GM19468 (cell line): ENCODE data around the gene SLC9A5.

Experiments used
- ATAC-seq: cut with Tn5 transposase; IDR thresholded peaks from one replicate; pipeline ENCODE4 v1.9.1; 2021; ENCODE audit warnings: mild to moderate bottlenecking, moderate library complexity, moderate number of reproducible peaks; ENCODE audit not compliant: unreplicated experiment; ENCODE audit errors: extremely low read depth

The SLC9A5 gene, protein sequence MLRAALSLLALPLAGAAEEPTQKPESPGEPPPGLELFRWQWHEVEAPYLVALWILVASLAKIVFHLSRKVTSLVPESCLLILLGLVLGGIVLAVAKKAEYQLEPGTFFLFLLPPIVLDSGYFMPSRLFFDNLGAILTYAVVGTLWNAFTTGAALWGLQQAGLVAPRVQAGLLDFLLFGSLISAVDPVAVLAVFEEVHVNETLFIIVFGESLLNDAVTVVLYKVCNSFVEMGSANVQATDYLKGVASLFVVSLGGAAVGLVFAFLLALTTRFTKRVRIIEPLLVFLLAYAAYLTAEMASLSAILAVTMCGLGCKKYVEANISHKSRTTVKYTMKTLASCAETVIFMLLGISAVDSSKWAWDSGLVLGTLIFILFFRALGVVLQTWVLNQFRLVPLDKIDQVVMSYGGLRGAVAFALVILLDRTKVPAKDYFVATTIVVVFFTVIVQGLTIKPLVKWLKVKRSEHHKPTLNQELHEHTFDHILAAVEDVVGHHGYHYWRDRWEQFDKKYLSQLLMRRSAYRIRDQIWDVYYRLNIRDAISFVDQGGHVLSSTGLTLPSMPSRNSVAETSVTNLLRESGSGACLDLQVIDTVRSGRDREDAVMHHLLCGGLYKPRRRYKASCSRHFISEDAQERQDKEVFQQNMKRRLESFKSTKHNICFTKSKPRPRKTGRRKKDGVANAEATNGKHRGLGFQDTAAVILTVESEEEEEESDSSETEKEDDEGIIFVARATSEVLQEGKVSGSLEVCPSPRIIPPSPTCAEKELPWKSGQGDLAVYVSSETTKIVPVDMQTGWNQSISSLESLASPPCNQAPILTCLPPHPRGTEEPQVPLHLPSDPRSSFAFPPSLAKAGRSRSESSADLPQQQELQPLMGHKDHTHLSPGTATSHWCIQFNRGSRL

GRCh38 chr16:67248401-67249177 is at the start of gene SLC9A5:
Gene SLC9A5, plus strand, starts transcription at chr16:67248979. Its CDS starts 36 bp downstream, at chr16:67249015.
- no peak for ATAC-seq

DNA sequence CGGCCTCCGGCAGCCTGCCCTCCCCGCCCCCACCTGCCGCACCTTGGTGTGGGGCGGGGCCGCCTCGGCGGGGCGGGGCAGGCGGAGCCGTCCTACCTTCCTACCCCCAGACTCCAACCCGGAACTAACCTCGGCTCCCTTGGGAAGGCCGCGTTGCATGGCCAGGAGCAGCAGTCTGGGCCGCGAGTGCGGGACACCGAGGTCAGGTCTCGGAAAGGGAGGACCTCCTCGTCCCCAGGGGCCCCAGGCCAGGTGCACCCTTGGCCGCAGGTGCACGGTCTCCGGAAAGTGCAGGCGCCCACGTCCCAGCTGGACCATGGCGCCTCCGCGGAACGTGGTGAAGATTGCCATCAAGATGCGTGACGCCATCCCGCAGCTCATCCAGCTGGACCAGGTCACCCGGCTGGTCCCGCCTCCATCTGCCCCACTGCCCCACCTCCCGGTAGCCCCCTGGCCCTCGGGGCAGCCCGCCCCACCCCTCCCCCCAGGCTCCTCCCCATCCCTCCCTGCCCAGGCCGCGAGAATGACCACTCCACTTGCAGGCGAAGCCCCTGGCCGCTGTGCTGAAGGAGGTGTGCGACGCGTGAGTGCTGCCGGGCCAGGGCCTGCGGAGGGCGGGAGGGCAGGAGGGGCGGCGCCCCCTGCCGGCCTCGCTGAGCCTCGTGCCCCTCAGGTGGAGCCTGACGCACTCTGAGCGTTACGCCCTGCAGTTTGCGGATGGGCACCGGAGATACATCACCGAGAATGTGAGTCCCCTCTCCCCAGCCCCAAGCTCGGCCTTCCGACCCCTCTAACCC is 49.6 kb upstream of the SLC9A5 start, which contains the start of gene ELMO3:
TSS of gene ELMO3 (plus strand) at position 121 of the 797 bp plus-strand sequence. CDS start at position 317, 196 bp downstream.
- ATAC-seq = no peak

DNA sequence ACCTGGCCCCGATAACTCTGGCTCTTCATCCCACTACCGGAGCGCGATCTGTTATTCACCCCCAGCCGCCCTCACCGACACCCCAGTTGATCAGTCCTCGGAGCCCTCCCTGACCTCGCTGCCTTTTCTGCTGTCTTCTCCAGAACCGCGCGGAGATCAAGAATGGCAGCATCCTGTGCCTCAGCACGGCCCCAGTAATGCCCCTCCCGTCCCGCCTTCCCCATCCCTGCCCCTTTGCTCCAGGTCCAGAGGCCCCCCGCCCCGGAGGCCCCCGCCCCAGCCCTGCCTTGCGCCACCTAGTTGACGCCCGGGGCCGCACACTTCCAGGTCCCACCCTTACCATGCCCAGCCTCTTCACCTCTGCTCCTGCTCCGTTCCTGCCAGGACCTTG is 49.0 kb upstream of the SLC9A5 start:
- no peak for ATAC-seq

DNA sequence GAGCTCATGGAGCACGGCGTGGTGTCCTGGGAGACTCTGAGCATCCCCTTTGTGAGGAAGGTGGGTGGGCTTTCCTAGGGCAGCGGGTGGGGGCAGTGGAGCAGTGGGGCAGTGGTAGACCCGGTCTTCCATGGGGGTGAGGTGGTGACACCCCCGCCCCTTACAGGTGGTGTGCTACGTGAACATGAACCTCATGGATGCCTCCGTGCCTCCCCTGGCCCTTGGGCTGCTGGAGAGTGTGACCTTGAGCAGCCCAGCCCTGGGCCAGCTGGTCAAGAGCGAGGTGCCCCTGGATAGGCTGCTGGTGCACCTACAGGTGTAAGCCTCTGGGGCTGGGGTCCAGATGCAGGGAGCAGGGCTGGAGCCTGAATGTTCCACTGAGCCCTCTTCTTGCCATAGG is 48.3 kb upstream of the SLC9A5 start:
- ATAC-seq = no peak

DNA sequence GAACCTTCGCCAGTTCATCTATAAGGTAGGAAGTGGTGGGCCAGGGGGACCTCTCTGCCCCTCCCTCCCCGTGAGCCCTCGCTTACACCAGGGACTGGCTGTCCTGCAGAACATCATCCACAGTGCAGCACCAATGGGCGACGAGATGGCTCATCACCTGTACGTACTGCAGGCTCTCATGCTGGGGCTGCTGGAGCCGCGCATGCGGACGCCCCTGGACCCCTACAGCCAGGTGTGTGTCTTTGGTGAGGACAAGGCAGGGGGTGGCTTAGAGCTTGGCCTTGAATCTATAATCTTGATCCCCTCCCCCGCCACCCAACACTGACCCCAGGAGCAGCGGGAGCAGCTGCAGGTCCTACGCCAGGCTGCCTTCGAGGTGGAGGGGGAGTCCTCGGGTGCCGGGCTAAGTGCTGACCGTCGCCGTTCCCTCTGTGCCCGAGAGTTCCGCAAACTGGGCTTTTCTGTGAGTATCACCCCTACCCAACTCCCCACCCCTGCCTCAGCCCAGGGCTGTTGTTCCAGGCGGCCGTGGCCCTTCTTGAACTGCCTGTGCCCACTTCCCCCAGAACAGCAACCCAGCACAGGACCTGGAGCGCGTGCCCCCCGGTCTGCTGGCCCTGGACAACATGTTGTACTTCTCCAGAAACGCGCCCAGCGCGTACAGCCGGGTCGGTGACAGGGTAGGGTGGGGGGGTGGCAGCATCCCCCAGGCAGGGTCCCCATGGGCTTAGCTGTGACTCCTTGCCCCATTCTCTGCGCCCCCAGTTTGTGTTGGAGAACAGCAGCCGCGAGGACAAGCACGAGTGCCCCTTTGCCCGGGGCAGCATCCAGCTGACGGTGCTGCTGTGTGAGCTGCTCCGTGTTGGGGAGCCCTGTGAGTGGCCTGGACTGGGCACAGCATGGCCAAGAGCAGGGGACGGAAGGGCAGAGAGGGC is 47.1 kb upstream of the SLC9A5 start:
- ATAC-seq = no peak

DNA sequence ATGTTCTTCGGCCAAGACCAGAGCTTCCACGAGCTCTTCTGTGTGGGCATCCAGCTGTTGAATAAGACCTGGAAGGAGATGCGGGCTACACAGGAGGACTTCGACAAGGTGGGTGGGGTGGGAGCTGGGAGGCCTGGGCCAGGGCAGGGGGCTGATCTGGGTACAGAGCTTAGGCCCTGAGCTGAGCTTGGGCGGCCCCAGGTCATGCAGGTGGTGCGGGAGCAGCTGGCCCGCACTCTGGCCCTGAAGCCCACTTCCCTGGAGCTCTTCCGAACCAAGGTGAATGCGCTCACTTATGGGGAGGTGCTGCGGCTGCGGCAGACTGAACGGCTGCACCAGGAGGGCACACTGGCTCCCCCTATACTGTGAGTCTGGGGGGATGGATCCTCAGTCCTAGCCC is 46.4 kb upstream of the SLC9A5 start:
- no peak for ATAC-seq

DNA sequence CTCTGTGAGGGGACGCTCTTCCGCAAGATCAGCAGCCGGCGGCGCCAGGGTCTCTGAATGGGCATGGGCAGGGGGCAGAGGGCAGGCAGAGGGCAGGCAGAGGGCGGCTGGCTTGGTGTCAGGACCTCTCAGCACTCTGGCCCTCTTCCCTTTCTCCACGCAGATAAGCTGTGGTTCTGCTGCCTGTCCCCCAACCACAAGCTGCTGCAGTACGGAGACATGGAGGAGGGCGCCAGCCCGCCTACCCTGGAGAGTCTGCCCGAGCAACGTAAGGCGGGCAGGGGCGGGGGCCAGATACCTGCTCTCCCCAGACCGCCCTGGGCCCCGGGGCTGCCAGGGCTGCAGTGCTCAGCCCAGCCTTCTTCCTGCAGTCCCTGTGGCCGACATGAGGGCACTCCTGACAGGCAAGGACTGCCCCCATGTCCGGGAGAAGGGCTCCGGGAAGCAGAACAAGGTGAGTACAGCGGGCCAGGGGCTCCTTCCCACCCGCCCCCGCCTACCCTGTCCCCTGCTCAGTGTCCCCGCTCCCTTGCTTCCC is 45.8 kb upstream of the SLC9A5 start:
- ATAC-seq = no peak

- ATAC-seq = no peak
These were observed 44.7 kb upstream of the SLC9A5 start for GRCh38 chr16:67204076-67204475.

GRCh38 chr16:67206129-67206837 is 42.5 kb upstream of the SLC9A5 start:
- ATAC-seq = no peak

GRCh38 chr16:67206838-67207248 is 41.9 kb upstream of the SLC9A5 start:
- ATAC-seq = no peak

DNA sequence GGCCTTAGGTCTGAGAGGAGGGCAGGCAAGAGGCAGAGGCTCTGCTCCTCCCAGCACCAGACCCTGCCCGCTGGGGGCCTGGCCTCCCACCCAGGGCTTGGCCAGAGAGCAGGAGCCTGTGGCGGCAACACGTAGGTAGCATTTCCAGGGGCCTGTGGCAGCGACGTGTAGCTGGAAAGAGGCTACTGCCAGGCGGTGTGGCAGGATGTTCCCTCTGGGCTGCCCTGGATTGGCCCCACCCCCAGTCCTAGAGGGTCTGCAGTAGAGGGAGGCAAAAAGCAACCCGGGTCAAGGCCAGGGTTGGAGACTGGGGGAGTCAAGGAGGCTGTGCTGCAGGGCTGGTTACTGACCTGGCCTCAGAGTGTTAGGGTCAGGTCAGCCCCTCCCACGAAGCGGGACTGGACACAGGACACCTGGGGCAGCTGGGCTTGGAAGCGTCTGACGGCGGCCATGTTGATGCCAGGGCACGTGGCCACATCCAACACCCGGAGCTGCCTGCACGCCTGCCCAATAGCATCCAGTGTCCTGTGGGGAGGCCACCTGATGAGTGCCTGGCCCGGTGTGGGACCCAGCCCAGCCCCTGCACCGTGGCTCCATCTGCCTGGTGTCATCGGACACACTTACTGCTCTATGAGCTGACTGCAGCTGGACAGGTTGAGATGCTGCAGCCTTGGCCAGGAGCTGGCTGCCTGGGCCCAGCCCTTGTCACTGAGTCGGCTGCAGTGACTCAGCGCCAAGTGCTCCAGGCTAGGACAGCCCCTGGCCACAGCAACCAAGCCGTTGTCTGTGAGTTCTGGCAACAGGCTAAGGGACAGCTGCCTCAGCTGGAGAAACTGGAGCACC is 41.3 kb upstream of the SLC9A5 start:
- no peak for ATAC-seq

- ATAC-seq = no peak
These were observed 40.5 kb upstream of the SLC9A5 start for GRCh38 chr16:67208154-67208896.

DNA sequence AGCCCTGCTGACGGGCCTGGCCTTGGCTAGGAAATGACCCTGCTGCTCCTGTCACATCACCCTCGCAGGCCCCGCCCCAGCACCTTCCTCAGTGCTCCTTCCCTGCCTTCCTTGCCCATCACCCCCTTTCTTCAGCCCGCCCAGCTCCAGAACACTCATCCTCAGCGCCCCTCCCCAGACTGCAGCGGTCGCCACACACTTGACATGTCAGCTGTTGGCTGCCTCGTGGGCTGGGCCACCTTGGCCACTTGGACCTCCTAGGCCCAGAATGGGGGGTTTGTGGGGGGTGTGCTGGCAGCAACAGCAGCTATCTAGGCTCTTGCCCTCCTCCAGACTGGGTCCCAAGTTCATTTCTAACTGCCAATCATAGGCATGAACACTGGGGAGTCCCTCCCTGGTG is 39.2 kb upstream of the SLC9A5 start:
- no peak for ATAC-seq

DNA sequence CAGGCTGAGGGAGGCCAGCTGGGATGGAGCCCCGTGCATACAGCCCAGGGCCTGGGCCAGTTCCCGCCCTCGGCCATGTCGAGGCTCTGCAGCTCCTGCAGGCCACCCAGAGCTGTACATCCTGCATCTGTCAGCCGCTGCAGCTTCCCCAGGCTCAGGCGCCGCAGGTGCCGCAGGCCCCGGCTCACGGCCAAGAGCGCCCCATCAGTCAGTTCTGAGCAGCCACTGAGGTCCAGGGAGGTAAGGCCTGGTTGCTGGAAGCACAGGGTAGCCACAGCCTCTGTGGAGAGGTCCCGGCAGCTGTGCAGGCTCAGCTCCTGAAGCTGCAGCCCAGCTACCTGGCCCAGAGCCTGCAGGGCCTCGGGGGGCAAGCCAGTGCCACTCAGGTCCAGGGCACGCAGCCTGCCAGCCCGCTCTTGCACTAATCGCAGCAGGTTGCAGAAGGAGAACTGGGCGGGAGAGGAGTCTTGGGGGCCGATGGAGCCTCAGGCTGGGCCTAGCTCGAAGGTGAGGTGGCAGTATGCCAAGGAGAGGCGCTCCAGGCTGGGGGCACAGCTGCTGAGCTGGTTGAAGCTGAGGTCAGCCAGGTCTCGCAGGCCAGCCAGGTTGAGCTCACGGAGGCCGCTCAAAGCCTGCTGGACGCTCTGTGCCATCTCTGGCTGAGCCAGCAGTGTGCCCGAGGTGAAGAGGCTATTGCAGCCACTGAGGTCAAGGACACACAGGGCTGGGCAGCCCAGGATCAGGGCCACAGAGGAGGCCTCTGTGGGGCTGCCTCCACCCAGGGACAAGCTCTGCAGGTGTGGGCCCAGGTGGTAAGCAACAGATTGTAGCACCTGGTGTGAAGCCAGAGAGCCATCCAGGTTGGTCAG is 38.5 kb upstream of the SLC9A5 start:
- ATAC-seq = no peak

GRCh38 chr16:67211674-67212073 is 37.1 kb upstream of the SLC9A5 start:
- ATAC-seq = no peak
